GM12875 (cell line): ENCODE results near the gene MAPK6.

Source experiments
- H3K4me3 ChIP-seq: one replicate; pipeline ENCODE4 v1.5.1; 2011; ENCODE audit warnings: low read depth, low read length, control low read depth
- CTCF ChIP-seq: IDR thresholded peaks from 2 replicates; pipeline ENCODE4 v1.5.1; 2011; ENCODE audit warnings: low read depth, mild to moderate bottlenecking, control low read depth, inconsistent platforms, low read length, moderate library complexity, borderline replicate concordance; ENCODE audit not compliant: insufficient read depth

MAPK6 gene

GRCh38 chr15:52018693-52019393 is at the start of gene MAPK6:
Gene MAPK6 (plus strand): TSS chr15:52019219. CDS start chr15:52046461, 27,242 bp downstream.
- H3K4me3 ChIP-seq: peak within 1 kb of the TSS; percentile 79
- TF ChIP-seq CTCF: no peak

GRCh38 chr15:51969728-51970127 is 49.3 kb upstream of the MAPK6 start:
- no peak for TF ChIP-seq CTCF
- H3K4me3 ChIP-seq: no peak overlapping the region

GRCh38 chr15:51970132-51970817 is 48.7 kb upstream of the MAPK6 start:
- peak overlapping the region; percentile 99 for H3K4me3 ChIP-seq
- TF ChIP-seq CTCF: no peak

GRCh38 chr15:51971032-51971374 is 48.0 kb upstream of the MAPK6 start:
- TF ChIP-seq CTCF: no peak
- H3K4me3 ChIP-seq: peak overlapping the region; percentile 99

GRCh38 chr15:51971375-51972133 is 47.5 kb upstream of the MAPK6 start, which contains the start of gene LEO1:
Gene LEO1 (minus strand): TSS chr15:51971778. CDS start chr15:51971745, 33 bp downstream.
- H3K4me3 ChIP-seq: peak within 1 kb of the TSS; percentile 99
- TF ChIP-seq CTCF: peak; percentile 45; the same call in 1 of the 2 replicates

DNA sequence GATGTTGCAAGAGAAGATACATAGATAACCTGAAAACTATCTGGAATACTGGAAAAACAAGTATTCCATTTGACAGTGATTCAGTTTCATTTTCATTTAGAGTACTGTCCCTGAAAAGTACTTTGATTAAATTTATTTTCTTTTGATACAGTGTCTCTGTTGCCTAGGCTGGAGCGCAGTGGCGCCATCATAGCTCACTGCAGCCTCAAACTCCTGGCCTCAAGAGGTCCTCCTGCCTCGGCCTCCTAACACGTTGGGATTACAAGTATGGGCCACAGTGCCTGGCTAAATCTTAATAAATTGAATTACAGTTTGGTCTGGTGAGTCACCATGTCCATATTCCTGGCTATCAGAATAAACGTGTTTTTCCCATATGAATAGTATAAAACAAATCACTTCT is 45.8 kb upstream of the MAPK6 start:
- no peak overlapping the region for H3K4me3 ChIP-seq
- no peak for TF ChIP-seq CTCF
